BLaER1 (cell line): Measurements from ENCODE around the gene SH3PXD2A.

Experiments
- H3K27ac ChIP-seq: shearing (Covaris generic); formaldehyde crosslinking; 2 replicates; pipeline ENCODE4 v1.8.1; 2022
- H3K27me3 ChIP-seq: shearing (Covaris generic); formaldehyde crosslinking; 2 replicates; pipeline ENCODE4 v1.8.1; 2022
- H3K36me3 ChIP-seq: shearing (Covaris generic); formaldehyde crosslinking; 2 replicates; pipeline ENCODE4 v1.8.1; 2022
- H3K4me1 ChIP-seq: shearing (Covaris generic); formaldehyde crosslinking; 2 replicates; pipeline ENCODE4 v1.8.1; 2022
- H3K4me2 ChIP-seq: shearing (Covaris generic); formaldehyde crosslinking; 2 replicates; pipeline ENCODE4 v1.8.1; 2022
- H3K4me3 ChIP-seq: shearing (Covaris generic); formaldehyde crosslinking; 2 replicates; pipeline ENCODE4 v1.8.1; 2022
- H3K9ac ChIP-seq: shearing (Covaris generic); formaldehyde crosslinking; 2 replicates; pipeline ENCODE4 v1.8.1; 2022
- H3K9me3 ChIP-seq: shearing (Covaris generic); formaldehyde crosslinking; 2 replicates; pipeline ENCODE4 v1.8.1; 2022
- H4K20me1 ChIP-seq: shearing (Covaris generic); formaldehyde crosslinking; 2 replicates; pipeline ENCODE4 v1.8.1; 2022
- Cebpa-rat ChIP-seq: shearing (Covaris generic); IDR thresholded peaks from 2 replicates; pipeline ENCODE4 v1.8.1; 2022

The SH3PXD2A gene

DNA sequence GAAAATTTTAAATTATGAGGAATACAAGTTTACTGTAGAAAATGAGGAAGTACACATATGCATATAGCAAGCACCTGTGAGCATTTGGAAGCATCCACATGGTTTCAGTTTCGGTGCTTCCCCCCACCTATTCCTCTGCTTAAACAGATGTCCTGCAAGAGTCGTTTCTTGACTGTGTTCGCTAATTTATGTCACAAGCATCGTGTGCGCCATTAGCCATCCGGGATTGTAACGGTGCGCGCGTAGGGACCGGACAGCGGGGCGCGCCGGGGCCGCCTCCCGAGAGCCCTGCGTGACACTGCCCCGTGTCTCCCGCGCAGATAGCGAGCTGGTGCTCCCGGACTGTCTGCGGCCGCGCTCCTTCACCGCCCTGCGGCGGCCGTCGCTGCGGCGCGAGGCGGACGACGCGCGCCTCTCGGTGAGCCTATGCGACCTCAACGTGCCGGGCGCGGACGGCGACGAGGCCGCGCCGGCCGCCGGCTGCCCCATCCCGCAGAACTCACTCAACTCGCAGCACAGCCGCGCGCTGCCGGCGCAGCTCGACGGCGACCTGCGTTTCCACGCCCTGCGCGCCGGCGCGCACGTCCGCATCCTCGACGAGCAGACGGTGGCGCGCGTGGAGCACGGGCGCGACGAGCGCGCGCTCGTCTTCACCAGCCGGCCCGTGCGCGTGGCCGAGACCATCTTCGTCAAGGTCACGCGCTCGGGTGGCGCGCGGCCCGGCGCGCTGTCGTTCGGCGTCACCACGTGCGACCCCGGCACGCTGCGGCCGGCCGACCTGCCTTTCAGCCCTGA, 271.0 kb downstream of the SH3PXD2A start:
- H3K27me3 ChIP-seq, result no peaks in the 10 kb centered on the region
- H3K9me3 ChIP-seq, result peaks cover 18% of the 10 kb centered on the region
- H3K4me1 ChIP-seq, result peaks cover 62% of the 10 kb centered on the region
- peaks cover 7% of the 10 kb centered on the region for H3K36me3 ChIP-seq
- H3K27ac ChIP-seq, result peak overlapping the region; percentile 38; the same call in 1 of the 2 replicates
- H3K4me2 ChIP-seq, result peak overlapping the region; percentile 70
- H4K20me1 ChIP-seq, result no peaks in the 10 kb centered on the region
- H3K9ac ChIP-seq, result no peak overlapping the region
- no peak for TF ChIP-seq Cebpa-rat
- H3K4me3 ChIP-seq, result no peak overlapping the region

- no peak for TF ChIP-seq Cebpa-rat
- Histone ChIP-seq H3K9ac (no peak overlapping the region), H3K27me3 (no peaks in the 10 kb centered on the region), H3K27ac (no peak overlapping the region; the same call in 1 of the 2 replicates), H3K36me3 (peaks cover 7% of the 10 kb centered on the region), H3K9me3 (peaks cover 18% of the 10 kb centered on the region), H3K4me2 (peak overlapping the region; percentile 70), H3K4me3 (no peak overlapping the region), H3K4me1 (peaks cover 65% of the 10 kb centered on the region), H4K20me1 (no peaks in the 10 kb centered on the region)
Observed at GRCh38 chr10:103583871-103584215, 271.5 kb downstream of the SH3PXD2A start.

DNA sequence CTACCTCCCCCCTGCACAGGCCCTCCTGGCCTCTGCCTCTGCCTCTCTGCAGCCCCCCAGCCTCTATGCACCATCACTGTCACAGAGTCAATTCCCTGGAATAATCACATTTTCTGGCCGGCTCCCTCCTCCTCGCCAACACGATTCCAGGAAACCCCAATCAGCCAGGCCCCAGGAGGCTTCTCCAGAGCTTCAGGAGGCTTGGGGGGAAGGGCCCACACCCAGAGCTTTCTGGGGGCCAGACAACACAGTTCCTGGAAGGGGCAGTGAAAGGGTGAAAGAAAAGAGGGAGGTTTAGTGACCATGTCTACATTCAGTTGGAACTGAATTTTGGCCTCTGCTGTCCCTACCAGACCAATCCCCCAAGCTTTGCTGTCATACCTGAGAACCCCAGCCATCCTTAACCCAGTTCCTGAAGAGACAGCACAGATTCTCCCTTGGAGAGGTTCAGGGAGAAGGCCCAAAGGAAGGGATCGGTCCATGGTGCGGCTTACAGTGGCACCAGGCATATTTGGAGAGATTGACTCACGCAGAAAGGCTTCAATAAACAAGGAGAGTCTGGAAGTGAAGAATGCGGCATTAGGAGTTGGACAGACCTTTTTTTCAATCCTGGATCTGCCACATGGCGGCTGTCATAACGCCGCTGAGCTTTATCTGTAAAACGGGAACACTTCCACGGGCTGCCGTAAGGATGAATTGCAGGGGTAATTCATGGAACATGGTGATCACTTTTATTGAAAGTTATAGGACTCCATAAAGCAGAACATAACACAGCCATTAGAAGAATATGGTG, 272.8 kb downstream of the SH3PXD2A start:
- H3K4me3 ChIP-seq, result no peak overlapping the region
- H3K36me3 ChIP-seq, result peaks cover 7% of the 10 kb centered on the region
- no peaks in the 10 kb centered on the region for H4K20me1 ChIP-seq
- no peak for TF ChIP-seq Cebpa-rat
- peak overlapping the region; percentile 41; the same call in 1 of the 2 replicates for H3K27ac ChIP-seq
- 0 out of 2 replicates have a peak overlapping the region, but pooled peaks have one; percentile 15 for H3K9ac ChIP-seq
- peaks cover 18% of the 10 kb centered on the region for H3K9me3 ChIP-seq
- no peaks in the 10 kb centered on the region for H3K27me3 ChIP-seq
- peak overlapping the region; percentile 81 for H3K4me2 ChIP-seq
- H3K4me1 ChIP-seq, result peaks cover 70% of the 10 kb centered on the region

DNA sequence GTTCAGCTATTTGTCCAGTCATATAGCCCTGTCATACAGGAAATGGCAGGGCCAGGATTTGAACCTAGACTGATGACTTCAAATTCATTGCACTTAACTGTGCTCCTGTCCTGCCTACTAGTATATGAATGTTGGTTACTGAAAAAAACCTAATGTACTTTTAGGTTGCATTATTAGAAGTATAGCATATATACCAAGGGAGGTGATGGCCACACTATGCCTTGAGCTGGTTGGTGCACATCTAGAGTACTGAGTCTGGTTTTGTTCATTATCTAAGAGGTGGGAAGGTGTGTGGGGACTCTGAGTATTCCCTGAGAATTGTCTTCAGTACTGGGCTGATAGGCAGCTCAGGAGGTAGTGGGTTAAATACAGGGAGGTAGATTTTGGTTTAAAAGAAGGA, 273.9 kb downstream of the SH3PXD2A start:
- H3K27ac ChIP-seq, result peak overlapping the region; percentile 59
- H3K4me1 ChIP-seq, result peaks cover 77% of the 10 kb centered on the region
- H3K36me3 ChIP-seq, result peaks cover 7% of the 10 kb centered on the region
- no peaks in the 10 kb centered on the region for H3K27me3 ChIP-seq
- H3K4me3 ChIP-seq, result no peak overlapping the region
- H3K9ac ChIP-seq, result no peak overlapping the region
- TF ChIP-seq Cebpa-rat, result no peak
- peak overlapping the region; percentile 81 for H3K4me2 ChIP-seq
- H3K9me3 ChIP-seq, result peaks cover 15% of the 10 kb centered on the region
- H4K20me1 ChIP-seq, result no peaks in the 10 kb centered on the region

DNA sequence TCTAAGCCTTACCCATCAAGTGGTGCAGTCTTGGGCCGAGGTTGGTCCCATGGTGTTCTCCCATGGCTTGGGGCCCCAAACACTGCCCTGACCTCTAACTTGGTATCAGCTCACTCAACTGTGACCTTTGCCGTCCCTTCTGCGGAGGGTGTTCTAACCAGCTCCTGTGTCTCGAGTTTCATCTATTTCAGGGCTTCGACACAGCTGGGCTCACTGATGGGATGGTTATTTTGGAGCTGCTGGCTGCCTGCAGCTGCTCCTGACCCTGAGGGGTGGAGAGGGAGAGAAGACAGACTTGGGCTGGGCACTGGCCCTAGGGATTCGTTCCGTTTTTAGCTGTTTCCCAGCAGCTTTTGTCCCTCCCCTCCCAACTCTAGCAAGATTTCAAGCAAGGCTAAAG, 274.9 kb downstream of the SH3PXD2A start:
- peak overlapping the region; percentile 81 for H3K4me2 ChIP-seq
- TF ChIP-seq Cebpa-rat, result no peak
- peaks cover 7% of the 10 kb centered on the region for H3K36me3 ChIP-seq
- H3K9me3 ChIP-seq, result peaks cover 12% of the 10 kb centered on the region
- no peaks in the 10 kb centered on the region for H4K20me1 ChIP-seq
- H3K4me1 ChIP-seq, result peaks cover 87% of the 10 kb centered on the region
- peak overlapping the region; percentile 44; the same call in 1 of the 2 replicates for H3K9ac ChIP-seq
- 0 out of 2 replicates have a peak overlapping the region, but pooled peaks have one; percentile 13 for H3K4me3 ChIP-seq
- peak overlapping the region; percentile 59; the same call in 1 of the 2 replicates for H3K27ac ChIP-seq
- H3K27me3 ChIP-seq, result no peaks in the 10 kb centered on the region

- Histone ChIP-seq H3K9me3 (peaks cover 7% of the 10 kb centered on the region), H3K4me2 (peak overlapping the region; percentile 81), H3K4me3 (no peak overlapping the region), H3K27me3 (no peaks in the 10 kb centered on the region), H3K9ac (peak overlapping the region; percentile 44; the same call in 1 of the 2 replicates), H3K27ac (peak overlapping the region; percentile 59; the same call in 1 of the 2 replicates), H4K20me1 (no peaks in the 10 kb centered on the region), H3K4me1 (peaks cover 90% of the 10 kb centered on the region), H3K36me3 (peaks cover 4% of the 10 kb centered on the region)
- no peak for TF ChIP-seq Cebpa-rat
Observed at GRCh38 chr10:103580011-103580410, 275.4 kb downstream of the SH3PXD2A start.

DNA sequence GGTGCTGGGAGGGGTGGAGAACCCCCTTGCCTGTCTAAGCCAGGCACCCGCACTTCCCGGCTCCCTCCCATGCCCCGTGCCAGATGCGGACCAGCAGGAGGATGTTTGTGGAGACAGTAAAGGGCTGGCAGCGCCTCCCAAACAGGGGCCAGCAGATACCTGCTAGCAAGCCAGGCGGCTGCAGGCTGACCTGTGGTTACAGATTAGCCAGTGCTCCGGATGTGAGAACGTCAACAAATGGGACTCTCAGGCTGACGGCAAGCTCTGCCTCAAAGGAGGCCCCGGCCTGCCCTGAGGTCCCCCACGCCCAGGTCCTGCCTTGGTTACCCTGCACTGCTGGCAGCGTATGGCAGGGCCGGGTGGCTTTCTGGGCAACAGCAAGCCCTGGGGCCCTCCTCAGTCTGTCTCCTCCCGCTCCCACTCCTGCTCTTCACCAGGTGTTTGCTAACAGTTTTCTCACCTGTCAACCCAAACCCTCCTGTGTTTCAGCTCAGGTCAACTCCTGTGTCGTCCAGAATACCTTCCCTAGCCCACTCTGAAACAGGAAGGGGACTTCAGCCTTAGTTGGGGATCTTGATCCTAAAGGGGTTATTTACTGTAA, 276.5 kb downstream of the SH3PXD2A start:
- H3K4me1 ChIP-seq, result peaks cover 79% of the 10 kb centered on the region
- H3K9me3 ChIP-seq, result no peaks in the 10 kb centered on the region
- H3K4me3 ChIP-seq, result no peak overlapping the region
- no peaks in the 10 kb centered on the region for H4K20me1 ChIP-seq
- TF ChIP-seq Cebpa-rat, result no peak
- peak overlapping the region; percentile 31; the same call in 1 of the 2 replicates for H3K27ac ChIP-seq
- H3K4me2 ChIP-seq, result no peak overlapping the region
- H3K36me3 ChIP-seq, result no peaks in the 10 kb centered on the region
- no peak overlapping the region for H3K9ac ChIP-seq
- no peaks in the 10 kb centered on the region for H3K27me3 ChIP-seq

DNA sequence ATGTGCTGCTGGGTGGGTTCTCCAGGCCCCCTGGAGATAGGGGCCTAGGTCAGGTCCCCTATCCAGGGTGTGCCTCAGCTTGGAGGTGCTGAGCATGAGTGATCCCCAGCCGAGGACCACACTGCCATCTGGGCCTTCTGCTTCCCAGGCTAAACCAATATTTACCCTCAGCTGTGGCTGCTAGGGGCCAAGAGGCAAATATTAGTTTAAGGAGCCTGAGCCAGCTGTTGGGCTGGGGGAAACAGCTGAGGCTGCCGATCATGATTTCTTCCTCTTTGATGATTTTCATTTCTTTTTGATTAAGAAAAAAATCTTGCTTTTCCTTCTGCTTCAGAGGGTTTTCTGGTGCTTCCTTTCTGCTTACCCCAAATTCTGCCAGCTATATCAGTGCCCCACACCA, 278.5 kb downstream of the SH3PXD2A start:
- Histone ChIP-seq H4K20me1 (no peaks in the 10 kb centered on the region), H3K36me3 (no peaks in the 10 kb centered on the region), H3K4me1 (peaks cover 71% of the 10 kb centered on the region), H3K27me3 (no peaks in the 10 kb centered on the region), H3K27ac (no peak overlapping the region; the same call in 1 of the 2 replicates), H3K9ac (no peak overlapping the region), H3K9me3 (no peaks in the 10 kb centered on the region), H3K4me3 (no peak overlapping the region), H3K4me2 (peak overlapping the region; percentile 47)
- TF ChIP-seq Cebpa-rat, result no peak

- no peak overlapping the region for H3K27ac ChIP-seq
- H3K9me3 ChIP-seq, result no peaks in the 10 kb centered on the region
- H3K4me1 ChIP-seq, result peaks cover 63% of the 10 kb centered on the region
- no peaks in the 10 kb centered on the region for H4K20me1 ChIP-seq
- no peaks in the 10 kb centered on the region for H3K27me3 ChIP-seq
- TF ChIP-seq Cebpa-rat, result no peak
- H3K36me3 ChIP-seq, result no peaks in the 10 kb centered on the region
- no peak overlapping the region for H3K9ac ChIP-seq
- H3K4me2 ChIP-seq, result peak overlapping the region; percentile 47
- no peak overlapping the region for H3K4me3 ChIP-seq
Observed at GRCh38 chr10:103576076-103576471, 279.3 kb downstream of the SH3PXD2A start.
